Measurements from ENCODE around the gene ZNF543.
"Not testable (repeated sequence)": the region's sequence is repeated elsewhere in the genome, so short reads cannot be mapped to it uniquely, and the experiment has no call there.

ZNF543 gene

DNA sequence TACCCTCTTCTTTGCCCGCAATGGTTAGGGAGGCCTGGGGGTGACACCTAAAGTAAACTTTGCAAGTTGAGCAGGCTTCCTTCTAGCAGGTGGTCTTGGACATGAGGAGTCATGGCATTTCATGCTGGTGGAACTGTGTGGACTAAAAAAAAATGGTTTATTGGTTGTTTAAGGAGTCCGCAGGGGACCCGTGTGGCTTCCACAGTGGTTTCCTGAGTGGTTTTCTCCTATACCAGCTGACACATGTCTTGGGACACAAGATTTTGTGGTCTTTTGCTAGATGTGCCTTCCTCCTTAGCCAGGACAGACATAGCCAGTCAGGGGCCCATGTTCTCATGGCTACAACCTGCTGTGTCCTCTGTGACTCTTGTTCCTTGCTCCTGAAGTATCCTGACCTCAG, 1.5 kb downstream of the ZNF543 start:
- no peak for DNase-seq

DNA sequence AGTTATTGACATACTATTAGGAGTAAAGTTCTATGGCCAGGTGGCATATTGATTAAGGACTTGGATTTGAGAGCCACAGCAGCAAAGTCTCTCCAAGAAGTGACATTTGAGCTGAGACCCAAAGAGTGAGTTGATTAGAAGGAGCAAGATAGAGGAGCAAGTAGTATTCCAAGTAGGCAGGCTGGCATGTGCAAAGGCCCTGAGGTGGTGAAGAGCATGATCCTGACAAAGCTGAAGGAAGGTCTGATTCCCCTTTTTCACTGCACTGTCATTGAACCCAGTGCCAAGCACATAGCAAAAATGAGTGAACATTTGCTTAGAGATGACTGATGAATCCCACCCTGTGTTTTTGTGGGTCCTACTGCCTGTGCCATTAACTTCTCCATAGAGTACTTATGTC, 4.7 kb downstream of the ZNF543 start:
- DNase-seq, result no peak

- no peak for DNase-seq
Measured at GRCh38 chr19:57327993-57328392, 7.7 kb downstream of the ZNF543 start.

- no peak for DNase-seq
Measured at GRCh38 chr19:57334191-57334590, 13.9 kb downstream of the ZNF543 start.

- DNase-seq, result no peak
Measured at GRCh38 chr19:57338877-57339276, 18.6 kb downstream of the ZNF543 start.

DNA sequence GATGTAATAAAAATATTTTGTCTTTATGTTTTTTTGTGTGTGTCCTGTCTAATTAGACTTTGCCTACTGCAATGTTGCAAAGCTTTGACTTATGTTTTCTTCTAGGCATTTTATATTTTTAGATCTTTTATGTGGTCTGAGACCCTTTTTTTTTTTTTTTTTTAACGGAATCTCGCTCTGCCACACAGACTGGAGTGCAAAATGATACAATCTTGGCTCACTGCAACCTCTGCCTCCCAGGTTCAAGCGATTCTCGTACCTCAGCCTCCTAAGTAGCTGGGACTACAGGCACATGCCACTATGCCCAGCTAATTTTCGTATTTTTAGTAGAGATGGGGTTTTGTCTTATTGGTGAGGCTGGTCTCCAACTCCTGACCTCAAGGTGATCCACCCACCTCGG, 22.3 kb downstream of the ZNF543 start:
- no peak for DNase-seq

GRCh38 chr19:57348136-57348535, 27.9 kb downstream of the ZNF543 start:
- DNase-seq, result no peak

DNA sequence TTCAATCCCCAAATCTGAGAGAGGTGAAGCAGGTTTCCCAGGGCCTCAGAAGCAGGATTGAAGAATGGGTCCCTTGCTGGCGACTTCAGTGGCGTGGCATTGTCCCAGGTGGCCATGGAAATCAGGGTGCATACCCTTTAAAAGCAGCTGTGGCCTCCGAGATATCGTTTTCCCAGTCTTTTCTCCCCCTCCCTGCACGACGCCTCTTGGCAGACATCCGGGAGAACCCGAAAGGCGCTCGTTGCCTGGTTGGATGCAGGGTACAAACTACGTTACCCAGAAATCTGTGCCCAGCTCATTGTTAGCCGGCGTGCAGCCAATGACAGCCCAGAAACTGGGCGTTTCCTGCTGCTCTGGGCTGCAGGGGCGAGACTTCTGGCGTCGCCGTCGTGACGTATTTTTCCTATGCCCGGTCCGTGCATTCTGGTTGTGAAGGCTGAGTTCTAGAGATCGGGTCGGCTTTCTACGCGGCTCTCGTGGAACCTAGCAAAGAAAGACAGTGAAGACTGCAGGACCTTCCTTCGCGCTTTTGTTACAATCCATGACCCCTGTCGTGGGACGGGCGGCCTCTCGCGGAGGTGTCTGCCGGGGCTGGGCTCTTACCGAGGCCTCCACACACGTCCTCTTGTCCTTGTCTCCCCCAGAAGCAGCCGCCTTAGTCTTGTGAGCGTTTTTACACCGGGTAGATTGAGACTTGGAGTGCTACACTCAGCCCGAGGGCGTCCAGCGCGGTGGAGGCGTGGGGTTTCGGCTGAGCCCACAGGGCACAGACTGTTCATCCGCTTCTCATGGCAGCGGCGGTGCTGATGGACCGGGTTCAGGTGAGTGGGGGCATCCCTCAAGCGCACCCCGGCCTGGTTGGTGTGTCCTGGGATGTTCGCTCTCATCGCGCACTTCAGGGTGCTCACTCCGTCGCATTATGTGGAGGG, 30.9 kb downstream of the ZNF543 start, which contains the start of gene ZNF304:
Gene ZNF304 (plus strand): TSS at position 395 of the 929 bp plus-strand sequence. CDS start 394 bp downstream, at position 789.
- peak; percentile 93 for DNase-seq

DNA sequence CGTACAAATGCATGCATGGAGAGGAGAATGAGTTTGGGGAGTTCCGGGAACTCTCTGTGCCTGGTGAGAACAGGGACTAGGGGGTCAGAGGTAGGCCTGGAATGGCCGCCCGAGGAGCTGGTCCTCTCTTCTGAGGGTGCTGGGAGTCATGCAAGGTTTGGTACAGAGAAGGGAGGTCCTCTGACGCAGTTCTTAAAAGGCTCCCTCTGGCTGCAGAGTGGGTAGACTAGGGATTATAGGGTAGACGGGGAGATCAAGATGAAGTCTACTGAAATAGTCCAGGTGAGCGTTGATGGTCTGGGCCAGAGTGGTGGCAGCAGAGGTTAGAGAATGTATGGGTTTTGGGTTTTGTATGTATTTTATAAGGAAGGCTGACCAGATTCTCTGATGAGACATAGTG, 31.6 kb downstream of the ZNF543 start:
- DNase-seq, result no peak

GRCh38 chr19:57355916-57356315, 35.6 kb downstream of the ZNF543 start:
- no peak for DNase-seq

DNA sequence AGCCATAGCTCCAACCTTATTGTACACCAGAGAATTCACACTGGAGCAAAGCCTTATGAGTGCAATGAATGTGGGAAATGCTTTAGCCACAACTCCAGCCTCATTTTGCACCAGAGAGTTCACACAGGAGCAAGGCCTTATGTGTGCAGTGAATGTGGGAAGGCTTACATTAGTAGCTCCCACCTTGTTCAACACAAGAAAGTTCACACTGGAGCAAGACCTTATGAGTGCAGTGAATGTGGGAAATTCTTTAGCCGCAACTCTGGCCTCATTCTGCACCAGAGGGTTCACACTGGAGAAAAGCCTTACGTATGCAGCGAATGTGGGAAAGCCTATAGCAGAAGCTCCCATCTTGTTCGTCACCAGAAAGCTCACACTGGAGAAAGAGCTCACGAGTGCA, 37.1 kb downstream of the ZNF543 start:
- DNase-seq, result no peak

DNA sequence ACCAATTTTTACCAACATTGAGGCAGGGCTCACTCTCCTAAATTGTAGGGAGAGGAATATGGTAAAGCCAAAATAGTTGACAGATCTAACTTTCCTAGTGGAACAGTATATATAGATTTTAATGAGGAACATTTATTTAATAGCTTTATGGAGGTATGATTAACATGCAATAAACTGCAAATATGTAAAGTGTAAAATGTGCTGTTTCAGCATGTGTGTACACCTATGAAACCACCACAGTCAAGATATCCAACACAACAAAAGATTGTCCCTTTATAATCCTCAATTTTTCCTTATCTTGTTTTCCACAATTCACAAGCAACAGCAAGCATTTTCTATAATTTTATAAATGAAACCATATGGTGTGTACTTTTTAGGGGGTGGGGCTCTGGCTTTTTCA, 39.0 kb downstream of the ZNF543 start:
- no peak for DNase-seq

GRCh38 chr19:57362419-57362818, 42.1 kb downstream of the ZNF543 start:
- DNase-seq, result no peak

DNA sequence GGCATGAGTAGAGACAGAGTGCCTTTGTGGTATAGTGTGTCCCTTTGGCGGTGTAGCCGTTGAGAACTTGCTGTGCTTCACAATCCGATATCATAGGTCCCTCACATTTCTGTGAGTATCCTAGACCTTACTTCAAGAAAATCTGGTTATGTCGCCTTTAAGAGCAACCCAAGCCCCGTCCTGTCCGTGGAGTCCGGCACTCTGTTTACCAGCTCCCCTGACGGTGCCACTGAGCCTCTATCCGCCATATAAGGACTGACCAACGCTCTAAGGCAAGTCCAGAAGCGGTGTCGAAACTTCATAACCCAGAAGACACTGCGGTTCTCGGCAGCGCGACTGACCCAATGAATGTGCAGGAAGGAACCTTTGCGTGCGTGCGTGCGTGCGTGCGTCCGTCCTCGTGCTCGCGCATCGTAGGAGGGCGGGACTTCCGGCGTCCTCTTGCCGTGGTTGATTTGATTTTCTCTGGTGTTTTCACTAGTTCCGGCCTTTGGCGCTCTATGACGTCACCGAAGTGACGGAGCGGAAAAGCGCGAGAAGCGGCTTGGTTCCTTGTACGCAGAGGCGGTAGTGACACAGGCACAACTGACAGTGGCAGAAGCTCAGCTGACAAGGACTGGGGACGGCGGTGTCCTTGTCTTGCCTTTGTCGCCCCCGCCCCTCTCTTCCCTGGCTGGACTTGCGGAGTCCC, 42.9 kb downstream of the ZNF543 start, which contains the start of the genes TRAPPC2B and ZNF547:
Gene TRAPPC2B (plus strand): TSS at position 555 of the 691 bp plus-strand sequence. CDS start 1,283 bp downstream, outside the sequence.
Gene ZNF547 (plus strand): TSS at position 555 of the 691 bp plus-strand sequence. CDS start 5,005 bp downstream, outside the sequence.
- peak; percentile 99 for DNase-seq

- DNase-seq, result no peak
Measured at GRCh38 chr19:57363688-57364181, 43.5 kb downstream of the ZNF543 start.

DNA sequence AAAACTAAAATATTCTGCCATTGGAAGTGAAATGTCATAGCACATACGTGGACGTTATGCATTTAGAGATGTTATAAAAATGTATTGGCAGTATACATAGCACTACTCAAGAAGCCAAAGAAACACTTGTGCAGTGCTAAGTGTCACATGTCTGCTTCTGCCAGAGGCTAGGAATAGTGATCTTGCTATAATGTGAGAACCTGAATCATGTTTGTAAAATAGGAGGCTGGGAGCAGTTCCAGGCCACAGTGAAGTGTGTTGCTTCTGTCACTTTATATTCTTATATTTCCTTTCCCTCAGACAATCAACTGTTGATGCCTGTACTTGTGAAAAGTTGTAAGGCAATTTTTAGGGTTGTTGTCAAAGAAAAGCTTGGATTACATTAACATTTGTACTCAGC, 46.5 kb downstream of the ZNF543 start:
- DNase-seq, result no peak

- DNase-seq, result no peak
Measured at GRCh38 chr19:57374179-57374578, 53.9 kb downstream of the ZNF543 start.

GRCh38 chr19:57374647-57375046, 54.4 kb downstream of the ZNF543 start:
- not testable (repeated sequence) for DNase-seq

DNA sequence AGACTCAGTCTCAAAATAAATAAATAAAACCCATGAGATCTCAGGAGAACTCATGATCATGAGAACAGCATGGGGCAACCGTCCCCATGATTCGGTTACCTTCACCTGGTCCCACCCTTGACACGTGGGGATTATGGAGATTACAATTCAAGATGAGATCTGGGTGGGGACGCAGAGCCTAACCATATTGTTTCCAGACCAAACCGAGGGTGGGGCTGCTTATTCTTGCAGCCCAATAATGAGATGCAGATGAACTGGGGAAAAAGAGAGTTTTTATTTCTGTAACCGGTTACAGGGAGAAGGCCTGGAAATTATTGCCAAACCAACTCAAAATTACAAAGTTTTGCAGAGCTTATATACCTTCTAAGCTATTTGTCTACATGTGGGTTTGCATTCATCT, 55.9 kb downstream of the ZNF543 start:
- DNase-seq, result no peak

GRCh38 chr19:57377498-57378146, 57.4 kb downstream of the ZNF543 start:
- DNase-seq, result no peak

Measured in activated effector memory CD4-positive, alpha-beta T cell treated with anti-CD3 and anti-CD28 coated beads, Interleukin-2, amount 50 U/mL, for 16 hours (primary cell).